GM18519 (cell line): ENCODE data around the gene TTLL3.
A peak's percentile ranks its signal among the peaks of the same experiment; 100 is the strongest.

Experiments used
- ATAC-seq: cut with Tn5 transposase; IDR thresholded peaks from one replicate; pipeline ENCODE4 v1.9.1; 2021; ENCODE audit warnings: mild to moderate bottlenecking, moderate library complexity; ENCODE audit not compliant: unreplicated experiment, low FRiP score

TTLL3 gene

GRCh38 chr3:9781551-9781950 lies 28.5 kb upstream of the TTLL3 start:
- no peak for ATAC-seq

GRCh38 chr3:9781978-9782603 lies 28.0 kb upstream of the TTLL3 start:
- ATAC-seq, result no peak

GRCh38 chr3:9782770-9783169 lies 27.3 kb upstream of the TTLL3 start:
- no peak for ATAC-seq

- no peak for ATAC-seq
These were observed 26.1 kb upstream of the TTLL3 start for GRCh38 chr3:9783954-9784353.

- ATAC-seq, result no peak
These were observed 25.1 kb upstream of the TTLL3 start for GRCh38 chr3:9784965-9785364.

- ATAC-seq, result no peak
These were observed 24.5 kb upstream of the TTLL3 start for GRCh38 chr3:9785602-9786001.

GRCh38 chr3:9786209-9786739 lies 23.8 kb upstream of the TTLL3 start:
- ATAC-seq, result no peak

- ATAC-seq, result no peak
These were observed 23.0 kb upstream of the TTLL3 start for GRCh38 chr3:9786825-9787669.

- ATAC-seq, result no peak
These were observed 22.3 kb upstream of the TTLL3 start for GRCh38 chr3:9787714-9788113.

- ATAC-seq, result no peak
These were observed 18.9 kb upstream of the TTLL3 start for GRCh38 chr3:9791127-9791526.

GRCh38 chr3:9791790-9792404 lies 18.2 kb upstream of the TTLL3 start:
- peak; percentile 7 for ATAC-seq

- peak; percentile 62 for ATAC-seq
These were observed 17.5 kb upstream of the TTLL3 start, which contains the start of the genes ARPC4 and TADA3 for GRCh38 chr3:9792405-9793160. Gene ARPC4 (plus strand): TSS chr3:9793082. CDS start chr3:9793122, 40 bp downstream. Gene TADA3 (minus strand): TSS chr3:9792473. CDS start chr3:9791466, 1,007 bp downstream.

GRCh38 chr3:9793161-9793781 lies 16.8 kb upstream of the TTLL3 start:
- ATAC-seq, result no peak

- no peak for ATAC-seq
These were observed 15.7 kb upstream of the TTLL3 start for GRCh38 chr3:9794400-9794799.

- no peak for ATAC-seq
These were observed 14.9 kb upstream of the TTLL3 start for GRCh38 chr3:9795207-9795606.

GRCh38 chr3:9797196-9797945 lies 12.7 kb upstream of the TTLL3 start:
- no peak for ATAC-seq

- no peak for ATAC-seq
These were observed 9.5 kb upstream of the TTLL3 start for GRCh38 chr3:9800529-9800928.

GRCh38 chr3:9803494-9803893 lies 6.6 kb upstream of the TTLL3 start:
- no peak for ATAC-seq

- no peak for ATAC-seq
These were observed 5.1 kb upstream of the TTLL3 start for GRCh38 chr3:9804996-9805395.
